COLO829 (cell line): Measurements from ENCODE around the gene SYCE1.

Experiments used
- DNase-seq: peaks from one replicate; pipeline ENCODE4 v3.0.0; 2012; ENCODE audit warnings: low spot score

Gene SYCE1

GRCh38 chr10:133511907-133512528 is 53.4 kb downstream of the SYCE1 start:
- no peak for DNase-seq

GRCh38 chr10:133511408-133511807 is 54.0 kb downstream of the SYCE1 start:
- no peak for DNase-seq

GRCh38 chr10:133509700-133510099 is 55.7 kb downstream of the SYCE1 start:
- DNase-seq: no peak
